AML-193 (cell line): ENCODE results near the gene PRSS23.

Experiments
- DNase-seq, 2 experiments: peaks; one replicate each; lab custom pipeline; 2025; lab: John Stamatoyannopoulos, UW

PRSS23 gene

DNA sequence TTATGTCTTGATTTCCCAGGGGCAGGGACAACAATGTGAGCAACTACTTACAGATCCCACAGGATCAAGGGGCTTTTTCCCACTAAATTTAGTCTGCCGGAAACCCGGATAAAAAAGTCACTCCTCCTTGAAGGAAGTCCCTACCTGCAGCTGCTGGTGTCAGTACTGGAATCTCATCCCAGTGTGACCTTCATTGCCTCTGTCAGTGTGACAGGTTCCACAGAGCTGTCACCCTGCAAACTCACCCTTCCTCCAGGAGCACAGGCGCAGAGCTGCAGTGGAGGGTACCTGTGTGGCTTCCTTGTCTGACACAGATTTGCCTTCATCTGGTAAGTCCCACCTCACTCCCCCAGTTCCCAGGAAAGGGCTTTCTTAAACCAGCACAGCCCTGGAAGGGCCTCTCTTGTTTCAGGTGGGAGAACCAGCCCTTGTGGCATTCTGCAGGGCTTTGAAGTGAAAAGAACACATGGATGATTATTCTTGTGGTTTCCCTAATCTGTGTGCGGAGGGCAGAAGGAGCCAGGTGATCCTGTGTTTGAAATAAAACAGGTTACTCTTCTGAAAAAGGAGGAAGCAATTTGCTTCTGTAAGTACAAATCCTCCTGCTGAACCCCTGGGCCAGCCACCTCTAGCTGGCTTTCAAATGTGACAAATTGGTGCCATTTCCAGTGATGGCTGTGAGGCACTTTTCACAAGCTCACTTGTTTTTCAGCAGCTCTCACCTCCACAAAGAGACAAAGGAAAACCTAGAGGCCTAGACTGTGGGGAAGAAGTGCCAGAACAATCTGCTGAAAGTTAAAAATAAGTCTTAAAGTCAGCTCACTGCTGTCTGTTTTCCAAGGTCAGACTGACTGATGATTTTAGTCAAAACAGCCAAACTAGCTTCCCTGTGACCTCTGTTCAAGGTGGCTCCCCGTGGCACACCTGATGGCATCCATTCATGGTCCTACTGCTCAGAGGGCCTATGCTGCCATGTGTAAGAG is 9.2 kb upstream of the PRSS23 start:
- no peak for DNase-seq

DNA sequence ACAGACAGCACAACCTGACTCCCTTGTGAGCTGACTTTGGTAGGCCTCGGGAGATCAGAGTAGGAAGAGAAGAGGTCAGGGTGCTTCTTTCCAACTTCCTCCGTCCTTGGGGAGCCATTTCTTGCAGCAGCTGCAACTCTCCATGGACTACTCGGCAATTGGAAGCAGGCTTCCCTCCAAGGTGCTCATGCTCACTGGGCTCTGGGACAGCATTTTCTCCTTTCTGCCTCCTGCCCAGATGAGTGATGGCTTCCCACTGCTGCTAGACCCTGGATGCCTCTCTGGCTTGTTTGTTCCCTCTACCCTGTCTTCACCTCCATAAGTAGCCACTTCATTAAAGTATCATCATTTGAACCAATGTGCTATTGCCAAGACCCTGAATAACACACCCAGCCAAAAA is 8.2 kb upstream of the PRSS23 start:
- no peak for DNase-seq

GRCh38 chr11:86793307-86793706 is 7.0 kb upstream of the PRSS23 start:
- no peak for DNase-seq

DNA sequence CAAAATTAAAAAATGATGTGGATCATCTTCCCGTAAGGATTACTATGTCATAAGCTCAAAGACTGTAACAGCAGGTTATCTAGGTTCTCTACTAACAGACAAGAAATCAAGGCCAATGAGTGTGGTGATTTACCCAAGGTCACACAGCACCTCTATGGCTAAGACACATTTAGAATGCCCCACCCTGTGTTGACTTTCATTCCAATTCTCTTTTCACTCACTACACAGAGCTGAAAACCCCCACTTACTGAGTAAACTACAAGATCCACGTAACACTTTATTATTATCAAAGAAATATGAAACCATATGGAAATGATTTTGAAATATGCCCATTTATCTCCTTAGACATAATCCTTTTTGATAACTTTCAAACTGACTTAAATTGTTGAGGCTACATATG is 4.8 kb upstream of the PRSS23 start:
- DNase-seq, result no peak

DNA sequence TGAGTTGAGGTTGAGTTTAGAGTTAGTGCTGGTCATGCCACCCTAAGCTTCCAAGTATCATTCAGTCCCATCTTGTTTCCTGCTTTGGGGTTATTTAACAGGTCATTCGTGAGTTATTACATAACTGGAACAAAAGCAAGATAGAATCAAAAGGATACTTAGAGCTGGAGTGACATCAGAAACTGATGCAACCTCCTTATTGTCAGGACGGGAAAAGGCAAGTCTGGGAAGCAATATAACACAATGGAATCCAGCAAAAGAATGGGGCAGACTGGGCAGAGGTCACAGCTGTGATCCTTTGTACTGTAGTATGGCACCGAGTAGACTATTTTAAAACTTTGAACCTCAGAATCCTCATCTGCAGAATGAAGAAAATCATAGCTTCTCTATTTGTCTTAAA is 4.4 kb upstream of the PRSS23 start:
- no peak for DNase-seq

DNA sequence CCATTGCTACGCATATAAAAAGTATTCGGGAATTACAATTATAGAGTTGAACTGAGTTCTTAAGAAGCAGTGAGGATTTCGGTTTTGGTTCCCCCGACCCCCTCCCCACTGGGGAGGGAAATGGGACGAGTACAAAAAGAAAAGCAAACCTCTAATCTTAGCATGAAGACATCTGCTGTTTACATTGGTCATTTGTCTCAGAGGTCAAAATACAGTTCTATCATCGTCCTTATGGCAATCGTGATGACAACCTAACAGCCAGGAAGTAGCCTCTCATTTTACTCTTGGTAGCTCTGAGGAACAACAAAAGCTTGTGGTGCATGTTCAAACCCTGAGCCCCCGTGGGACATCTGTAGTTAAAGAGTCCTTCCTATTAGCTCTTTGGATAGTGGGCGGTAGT is 3.2 kb upstream of the PRSS23 start:
- no peak for DNase-seq

DNA sequence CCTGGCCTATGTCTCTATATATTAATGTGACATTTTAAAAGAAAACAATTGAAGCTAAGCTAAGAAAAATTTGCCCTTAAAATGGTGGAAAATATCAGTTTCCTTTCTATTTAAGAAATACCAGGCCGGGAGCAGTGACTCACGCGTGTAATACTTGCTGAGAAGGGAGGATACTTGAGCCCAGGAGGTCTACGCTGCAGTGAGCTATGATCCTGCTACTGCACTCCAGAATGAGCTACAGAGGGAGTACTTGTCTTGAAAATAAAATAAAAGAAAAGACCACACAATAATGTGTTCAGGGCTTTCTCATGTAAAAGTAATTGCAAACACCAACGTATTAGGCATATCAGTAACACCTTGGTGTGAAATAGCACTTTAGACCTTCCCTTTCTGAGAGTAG is 1.4 kb upstream of the PRSS23 start:
- DNase-seq, result no peak

DNA sequence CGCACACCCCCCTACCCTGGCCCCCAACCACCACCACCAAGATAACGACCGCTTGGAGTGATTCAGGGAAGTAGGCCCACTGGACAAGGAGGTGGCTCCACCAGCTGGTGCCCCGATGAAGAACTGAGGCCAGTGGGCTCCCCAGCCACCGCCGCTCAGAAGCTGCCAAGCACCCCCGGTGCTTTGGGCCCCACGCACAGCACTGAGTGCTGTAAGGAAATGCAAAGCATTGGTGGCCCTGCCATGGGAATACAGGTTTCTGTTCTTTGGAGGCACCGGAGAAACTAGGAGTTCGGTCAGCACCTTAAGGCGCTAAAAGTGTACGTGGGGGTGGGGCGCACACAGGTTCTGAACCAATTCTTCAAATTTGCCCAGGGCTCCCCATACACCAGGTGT is 664 bp upstream of the PRSS23 start:
- DNase-seq, result no peak

DNA sequence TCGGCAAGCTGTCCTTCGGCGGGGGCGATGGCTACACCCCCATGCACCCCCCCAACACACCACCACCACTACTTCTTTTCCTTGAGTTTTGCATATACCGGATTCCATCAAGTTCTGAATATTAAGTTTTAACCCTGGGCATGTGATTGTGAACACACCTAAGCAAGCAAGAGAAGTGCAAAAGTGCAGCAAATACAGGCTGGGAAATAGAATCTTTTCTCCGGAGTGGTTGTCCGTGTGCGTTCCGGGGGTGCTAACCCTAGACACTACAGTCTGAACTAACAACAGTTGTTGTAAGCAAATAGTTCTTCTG is 574 bp downstream of the PRSS23 start:
- DNase-seq, result no peak

DNA sequence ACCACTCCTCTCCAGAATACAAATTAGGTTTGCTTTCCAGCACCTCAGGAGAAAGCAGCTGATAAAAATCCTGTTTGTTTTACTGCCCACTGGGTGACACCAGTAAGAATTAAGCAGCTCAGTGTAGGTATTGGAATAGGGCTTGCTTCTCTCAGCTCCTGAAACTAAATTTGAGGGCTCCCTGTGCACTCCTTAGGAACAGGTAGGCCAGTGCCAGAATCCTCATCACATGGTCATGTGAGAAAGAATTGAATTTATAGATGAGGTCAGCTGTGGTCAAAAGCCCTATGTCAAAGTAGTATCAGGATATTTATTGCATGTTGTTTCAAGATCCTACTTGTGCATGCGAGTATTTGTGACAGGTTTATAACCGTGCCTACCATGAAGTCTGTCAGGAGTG is 1.0 kb downstream of the PRSS23 start:
- no peak for DNase-seq

DNA sequence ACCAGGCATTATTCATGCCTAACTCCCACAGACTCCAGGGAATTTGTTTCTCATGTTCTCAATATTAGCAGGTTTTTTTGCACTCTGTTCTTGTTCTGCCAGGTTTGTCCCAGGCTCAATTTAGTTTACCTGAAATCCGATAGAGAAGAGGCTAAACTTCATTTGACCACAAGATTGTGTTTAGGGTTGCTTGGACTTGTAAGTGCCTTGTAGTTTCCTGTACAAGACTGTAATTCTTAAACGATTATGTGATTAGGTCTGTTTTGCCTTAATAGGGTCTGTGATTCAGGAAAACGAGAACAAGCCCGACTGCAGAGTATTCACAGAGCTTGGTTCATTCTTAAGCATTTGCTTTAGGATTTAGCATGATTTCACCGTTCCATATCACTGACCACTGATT is 1.8 kb downstream of the PRSS23 start:
- DNase-seq, result no peak

DNA sequence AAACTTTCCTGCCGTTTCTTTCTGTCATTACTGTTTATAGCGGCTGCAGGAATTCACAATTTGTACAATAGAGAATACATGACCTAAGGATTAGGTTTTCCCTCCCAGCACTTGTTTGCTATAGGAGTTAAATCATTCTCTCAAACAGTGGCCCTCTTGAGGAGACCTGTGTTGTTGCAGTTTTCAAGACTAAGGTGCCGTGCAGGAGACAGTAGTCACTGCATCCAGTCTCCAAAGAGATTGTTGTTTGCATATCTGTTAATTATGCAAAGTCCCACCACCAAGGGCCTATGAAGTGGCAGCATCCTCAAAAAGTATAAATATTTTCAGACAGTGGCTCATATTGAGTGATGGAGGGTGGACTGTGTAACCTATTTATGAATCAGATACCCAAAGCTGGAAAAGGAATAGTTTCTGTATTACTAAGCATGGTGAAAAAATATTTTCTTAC is 2.3 kb downstream of the PRSS23 start:
- DNase-seq, result peak; percentile 26 to 31

DNA sequence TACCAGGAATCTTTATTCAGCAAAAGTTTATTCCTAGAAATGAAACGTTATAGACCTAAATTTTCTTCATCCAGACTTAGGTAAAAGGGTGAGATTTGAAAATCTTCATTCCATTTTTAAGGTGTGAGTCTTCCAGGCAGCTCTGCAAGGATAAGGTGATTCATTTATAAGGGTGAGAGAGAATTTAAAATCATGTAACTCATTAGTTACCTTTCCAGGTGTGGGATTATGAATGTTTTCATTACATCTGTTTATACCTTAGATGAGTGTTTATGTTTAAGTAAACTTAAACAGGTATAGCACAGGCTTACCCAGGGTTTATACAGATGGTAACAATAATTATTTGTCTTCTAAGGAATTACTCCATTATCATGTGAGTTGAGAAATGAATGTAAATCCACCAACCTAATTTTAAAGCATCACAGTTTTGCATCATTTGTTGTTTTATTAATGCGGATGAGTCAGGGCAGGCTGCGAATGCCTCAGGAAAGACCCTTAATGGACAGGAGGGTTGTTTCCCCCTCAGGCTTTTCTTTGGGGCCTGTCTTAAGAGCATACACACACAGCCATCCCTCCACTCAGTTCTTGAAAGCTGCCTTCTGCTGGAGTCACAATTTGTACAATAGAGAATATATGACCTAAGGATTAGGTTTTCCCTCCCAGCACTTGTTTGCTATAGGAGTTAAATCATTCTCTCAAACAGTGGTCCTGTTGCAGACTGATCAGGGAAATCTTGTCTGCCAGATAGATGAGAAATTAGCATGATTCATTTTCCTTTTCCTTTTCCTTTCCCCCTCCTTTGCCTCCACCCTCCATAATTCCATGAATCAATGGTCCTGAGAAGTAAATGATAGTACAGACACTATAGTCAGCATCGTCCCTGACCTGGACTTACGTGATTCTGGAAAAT is 3.0 kb downstream of the PRSS23 start:
- no peak for DNase-seq

DNA sequence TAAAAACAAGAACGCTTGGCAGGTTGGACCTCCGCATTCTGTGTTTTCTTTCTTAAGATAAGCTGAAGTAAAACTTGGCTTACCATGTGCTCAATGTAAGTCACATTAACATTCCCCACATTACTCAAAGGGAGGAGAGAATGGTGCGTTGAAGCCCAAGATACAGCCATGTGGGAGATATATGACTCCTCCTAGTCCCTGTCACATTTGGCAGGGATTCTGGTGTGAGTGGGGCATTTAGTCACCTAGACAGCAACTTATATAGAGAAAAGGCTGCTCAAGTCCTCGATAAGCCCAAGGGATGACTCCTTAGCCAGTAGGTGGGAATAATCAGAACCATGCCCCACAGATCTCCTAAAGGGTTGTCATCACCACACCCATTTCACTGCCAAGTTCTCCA is 4.6 kb downstream of the PRSS23 start:
- DNase-seq, result no peak

GRCh38 chr11:86805873-86806310 is 5.5 kb downstream of the PRSS23 start:
- no peak for DNase-seq

- DNase-seq, result no peak
Observed at GRCh38 chr11:86806903-86807302, 6.6 kb downstream of the PRSS23 start.

GRCh38 chr11:86807360-86807759 is 7.0 kb downstream of the PRSS23 start:
- DNase-seq, result no peak

DNA sequence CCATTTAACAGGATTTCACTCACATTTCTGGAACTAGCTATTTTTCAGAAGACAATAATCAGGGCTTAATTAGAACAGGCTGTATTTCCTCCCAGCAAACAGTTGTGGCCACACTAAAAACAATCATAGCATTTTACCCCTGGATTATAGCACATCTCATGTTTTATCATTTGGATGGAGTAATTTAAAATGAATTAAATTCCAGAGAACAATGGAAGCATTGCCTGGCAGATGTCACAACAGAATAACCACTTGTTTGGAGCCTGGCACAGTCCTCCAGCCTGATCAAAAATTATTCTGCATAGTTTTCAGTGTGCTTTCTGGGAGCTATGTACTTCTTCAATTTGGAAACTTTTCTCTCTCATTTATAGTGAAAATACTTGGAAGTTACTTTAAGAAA is 9.2 kb downstream of the PRSS23 start:
- no peak for DNase-seq

DNA sequence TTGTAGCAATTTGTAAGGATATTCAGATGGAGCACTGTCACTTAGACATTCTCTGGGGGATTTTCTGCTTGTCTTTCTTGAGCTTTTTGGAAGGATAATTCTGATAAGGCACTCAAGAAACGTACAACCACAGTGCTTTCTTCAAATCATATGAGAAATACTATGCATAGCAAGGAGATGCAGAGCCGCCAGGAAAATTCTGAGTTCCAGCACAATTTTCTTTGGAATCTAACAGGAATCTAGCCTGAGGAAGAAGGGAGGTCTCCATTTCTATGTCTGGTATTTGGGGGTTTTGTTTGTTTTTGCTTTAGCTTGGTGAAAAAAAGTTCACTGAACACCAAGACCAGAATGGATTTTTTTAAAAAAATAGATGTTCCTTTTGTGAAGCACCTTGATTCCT is 9.9 kb downstream of the PRSS23 start:
- no peak for DNase-seq

- DNase-seq, result no peak
Observed at GRCh38 chr11:86811637-86812321, 11.4 kb downstream of the PRSS23 start.

DNA sequence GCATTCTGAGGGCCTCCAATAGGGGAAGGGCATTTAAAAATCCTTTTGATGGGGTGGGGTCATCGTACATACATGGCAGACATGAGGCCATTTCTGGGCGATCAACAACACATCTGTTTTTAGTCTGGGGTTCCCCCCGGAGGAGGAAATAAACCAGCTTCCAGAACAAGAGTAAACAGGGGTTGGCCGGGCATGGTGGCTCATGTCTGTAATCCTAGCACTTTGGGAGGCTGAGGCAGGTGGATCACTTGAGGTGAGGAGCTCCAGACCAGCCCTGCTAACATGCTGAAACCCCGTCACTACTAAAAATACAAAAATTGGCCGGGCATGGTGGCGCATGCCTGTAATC is 12.0 kb downstream of the PRSS23 start:
- no peak for DNase-seq

DNA sequence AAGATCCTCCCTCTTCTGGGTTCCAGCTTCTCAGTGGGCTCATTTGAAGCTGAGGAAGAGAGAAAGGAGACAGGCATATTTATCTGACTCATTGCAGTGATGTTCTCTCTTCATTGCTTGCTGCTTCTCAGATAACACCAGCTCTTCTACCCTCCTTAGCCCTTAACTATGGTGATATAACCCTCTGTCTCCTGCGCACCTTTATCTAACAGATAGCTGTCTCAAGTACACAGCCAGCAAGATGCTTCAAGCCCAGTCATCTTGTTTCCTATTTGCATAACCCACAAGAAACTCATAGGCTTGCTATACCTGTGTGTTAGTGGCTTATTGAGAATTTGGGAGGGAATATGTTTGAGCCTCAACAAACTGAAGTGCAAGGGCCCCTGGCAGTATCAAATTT is 12.6 kb downstream of the PRSS23 start:
- no peak for DNase-seq

DNA sequence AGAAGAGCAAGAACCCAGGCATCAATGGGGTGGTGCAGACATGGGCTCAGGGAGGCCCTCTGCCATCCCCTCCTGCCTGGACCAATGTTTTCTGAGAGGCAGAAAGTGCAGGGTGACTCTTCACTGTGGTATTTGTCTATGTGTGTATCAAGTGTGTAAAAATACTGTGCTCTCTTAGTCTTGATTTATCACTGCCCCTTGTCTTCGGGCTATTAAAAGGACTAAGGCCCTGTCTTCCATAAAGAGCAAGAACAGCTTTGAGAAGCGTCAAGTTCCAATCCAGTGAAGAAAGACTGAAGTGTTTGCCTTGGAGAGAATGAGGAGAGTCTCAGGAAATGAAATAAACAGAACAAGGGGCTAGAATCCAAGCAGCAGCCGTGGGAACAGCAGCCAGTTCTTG is 14.4 kb downstream of the PRSS23 start:
- DNase-seq, result no peak
